ENCODE measurements around the gene LSM14A.

GRCh38 chr19:34135821-34136611 is 36.3 kb upstream of the LSM14A start:
- TF ChIP-seq CTCF (IDR thresholded peaks at IDR 0.05; ENCODE audit: low read length) = no peak
- no peak for TF ChIP-seq EZH2 (optimal IDR thresholded peaks at IDR 0.05; ENCODE audit: low read depth, low read length)

Data from MM.1S (cell line).